ENCODE results near the gene CRB1.

GRCh38 chr1:197234581-197234980 is 33.5 kb upstream of the CRB1 start:
- no peak for TF ChIP-seq CTCF (conservative IDR thresholded peaks at IDR 0.05)
- no peak for TF ChIP-seq EZH2 (IDR thresholded peaks at IDR 0.05; ENCODE audit: low read depth)

All from PC-9 (cell line).